ENCODE data around the gene AMFR.

The AMFR gene

DNA sequence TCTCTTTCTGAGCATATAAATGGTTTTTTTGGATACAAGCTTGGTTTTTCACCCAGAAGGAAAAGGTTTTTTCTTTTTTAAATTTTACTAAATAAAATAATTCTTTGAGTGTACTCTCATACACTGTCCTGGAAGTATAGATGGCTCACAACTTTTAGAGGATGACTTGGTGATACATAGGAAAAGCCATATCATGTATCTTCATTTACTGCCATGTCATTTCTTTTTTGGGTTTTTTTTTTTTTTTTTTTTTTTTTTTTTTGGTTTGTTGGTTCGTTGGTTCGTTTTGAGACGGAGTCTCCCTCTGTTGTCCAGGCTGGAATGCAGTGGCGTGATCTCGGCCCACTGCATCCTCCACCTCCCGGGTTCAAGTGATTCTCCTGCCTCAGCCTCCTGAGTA is 37.8 kb upstream of the AMFR start:
- TF ChIP-seq, protein P1, sequence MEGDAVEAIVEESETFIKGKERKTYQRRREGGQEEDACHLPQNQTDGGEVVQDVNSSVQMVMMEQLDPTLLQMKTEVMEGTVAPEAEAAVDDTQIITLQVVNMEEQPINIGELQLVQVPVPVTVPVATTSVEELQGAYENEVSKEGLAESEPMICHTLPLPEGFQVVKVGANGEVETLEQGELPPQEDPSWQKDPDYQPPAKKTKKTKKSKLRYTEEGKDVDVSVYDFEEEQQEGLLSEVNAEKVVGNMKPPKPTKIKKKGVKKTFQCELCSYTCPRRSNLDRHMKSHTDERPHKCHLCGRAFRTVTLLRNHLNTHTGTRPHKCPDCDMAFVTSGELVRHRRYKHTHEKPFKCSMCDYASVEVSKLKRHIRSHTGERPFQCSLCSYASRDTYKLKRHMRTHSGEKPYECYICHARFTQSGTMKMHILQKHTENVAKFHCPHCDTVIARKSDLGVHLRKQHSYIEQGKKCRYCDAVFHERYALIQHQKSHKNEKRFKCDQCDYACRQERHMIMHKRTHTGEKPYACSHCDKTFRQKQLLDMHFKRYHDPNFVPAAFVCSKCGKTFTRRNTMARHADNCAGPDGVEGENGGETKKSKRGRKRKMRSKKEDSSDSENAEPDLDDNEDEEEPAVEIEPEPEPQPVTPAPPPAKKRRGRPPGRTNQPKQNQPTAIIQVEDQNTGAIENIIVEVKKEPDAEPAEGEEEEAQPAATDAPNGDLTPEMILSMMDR (IDR thresholded peaks at IDR 0.05; ENCODE audit: low read depth, low read length), result no peak
- no peak overlapping the region for H3K4me3 ChIP-seq (ENCODE audit: low read depth, low read length)
- DNase-seq (ENCODE audit: low read depth, low spot score), result no peak
- in situ Hi-C loops (cut with HindIII; ENCODE audit: low sequenced_read_pairs), result no loop called here

DNA sequence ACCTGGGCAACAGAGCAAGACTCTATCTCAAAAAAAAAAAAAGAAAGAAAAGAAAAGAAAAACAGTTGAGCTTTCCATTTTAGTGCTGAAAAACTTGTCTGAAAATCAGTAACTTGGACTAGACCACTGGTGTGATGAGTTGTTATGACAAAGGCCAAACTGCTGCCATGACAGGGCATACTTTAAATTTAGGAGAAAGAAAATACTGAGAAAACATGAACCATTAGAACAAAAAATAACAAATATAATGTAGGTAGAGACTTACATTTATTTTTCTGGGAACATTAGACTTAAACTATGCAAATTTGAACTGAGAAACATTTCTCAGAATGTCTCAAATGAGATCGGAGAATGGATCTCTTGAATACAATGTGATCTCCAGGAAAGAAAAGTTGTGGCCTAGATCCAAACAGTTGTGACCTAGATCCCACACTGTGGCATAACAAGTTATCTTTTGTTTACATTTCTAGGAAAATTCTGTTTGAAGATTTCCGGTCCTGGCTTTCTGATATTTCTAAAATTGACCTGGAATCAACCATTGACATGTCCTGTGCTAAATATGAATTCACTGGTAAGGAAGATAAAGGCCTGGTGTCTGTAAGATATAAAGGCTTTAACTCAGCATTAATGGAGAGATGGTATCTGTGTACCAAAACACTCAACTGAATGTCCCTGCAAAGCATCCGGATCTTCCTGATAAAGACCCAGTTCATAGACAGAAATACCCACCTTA is 36.9 kb upstream of the AMFR start:
- H3K4me3 ChIP-seq (ENCODE audit: low read depth, low read length), result no peak overlapping the region
- DNase-seq (ENCODE audit: low read depth, low spot score), result no peak
- in situ Hi-C loops (cut with HindIII; ENCODE audit: low sequenced_read_pairs), result no loop called here
- TF ChIP-seq, protein P1 (IDR thresholded peaks at IDR 0.05; ENCODE audit: low read depth, low read length), result no peak

DNA sequence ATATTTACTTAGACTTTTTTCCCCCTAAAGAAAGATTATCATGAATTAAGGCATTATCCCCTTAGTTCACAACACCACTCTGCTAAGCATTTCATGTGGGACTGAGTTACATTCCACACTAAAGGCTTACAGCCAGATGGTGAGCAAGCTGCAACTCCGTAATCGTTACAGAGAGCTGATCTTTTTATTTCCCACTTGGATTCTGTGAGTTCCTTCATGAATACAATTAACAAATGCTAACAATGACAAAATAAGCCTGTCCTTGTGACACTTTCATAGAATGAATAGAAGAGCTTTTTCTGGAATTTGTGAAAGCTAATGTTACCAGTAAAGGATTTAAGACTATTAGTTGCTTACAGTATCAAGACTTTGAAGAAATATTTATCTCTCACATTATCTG is 34.8 kb upstream of the AMFR start:
- in situ Hi-C loops (cut with HindIII; ENCODE audit: low sequenced_read_pairs), result no loop called here
- DNase-seq (ENCODE audit: low read depth, low spot score), result no peak
- TF ChIP-seq, protein P1 (IDR thresholded peaks at IDR 0.05; ENCODE audit: low read depth, low read length), result no peak

DNA sequence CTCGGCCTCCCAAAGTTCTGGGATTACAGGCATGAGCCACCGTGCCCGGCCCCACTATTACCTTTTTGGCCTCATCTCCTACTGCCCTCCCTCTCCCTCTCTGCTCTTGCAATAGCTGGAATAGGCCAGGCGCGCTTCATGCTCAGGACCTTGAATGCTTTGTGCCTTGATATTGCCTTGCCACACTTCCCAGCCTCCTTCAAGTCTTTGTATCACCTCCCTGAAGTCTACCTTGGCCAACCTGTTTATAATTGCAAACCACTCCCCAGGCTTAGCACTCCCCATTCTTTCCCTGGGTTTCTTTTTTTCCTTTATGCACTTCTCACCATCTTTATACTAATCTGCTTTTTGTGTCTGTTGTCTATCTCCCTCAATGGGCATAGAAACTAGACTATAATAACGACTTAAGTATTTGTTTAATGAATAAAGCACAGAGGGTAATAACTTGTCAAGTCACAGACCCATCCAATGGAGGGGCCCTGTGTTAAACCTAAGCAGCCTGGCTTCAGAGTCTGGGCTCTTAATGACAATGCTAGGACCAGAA is 32.7 kb upstream of the AMFR start:
- H3K4me3 ChIP-seq (ENCODE audit: low read depth, low read length), result no peak overlapping the region
- DNase-seq (ENCODE audit: low read depth, low spot score), result no peak
- TF ChIP-seq, protein P1 (IDR thresholded peaks at IDR 0.05; ENCODE audit: low read depth, low read length), result no peak
- in situ Hi-C loops (cut with HindIII; ENCODE audit: low sequenced_read_pairs), result no loop called here

More for the DNA sequence above, 34.8 kb upstream of the AMFR start:
- H3K4me3 ChIP-seq (ENCODE audit: low read depth, low read length), result no peak overlapping the region

- peak overlapping the region; percentile 97 for H3K4me3 ChIP-seq (ENCODE audit: low read depth, low read length)
- in situ Hi-C loops (cut with HindIII; ENCODE audit: low sequenced_read_pairs), result no loop called here
- TF ChIP-seq, protein P1 (IDR thresholded peaks at IDR 0.05; ENCODE audit: low read depth, low read length), result no peak
- DNase-seq (ENCODE audit: low read depth, low spot score), result peak; percentile 41
Observed at GRCh38 chr16:56451753-56452689, 26.7 kb upstream of the AMFR start.

- in situ Hi-C loops (cut with HindIII; ENCODE audit: low sequenced_read_pairs), result no loop called here
- DNase-seq (ENCODE audit: low read depth, low spot score), result peak; percentile 98
- H3K4me3 ChIP-seq (ENCODE audit: low read depth, low read length), result peak within 1 kb of the TSS; percentile 97
- TF ChIP-seq, protein P1 (IDR thresholded peaks at IDR 0.05; ENCODE audit: low read depth, low read length), result no peak
Observed at GRCh38 chr16:56450986-56451752, 25.8 kb upstream of the AMFR start, which contains the start of the genes NUDT21 and OGFOD1. NUDT21 (minus strand) TSS chr16:56451332; CDS start chr16:56451202, 130 bp downstream. OGFOD1 (plus strand) TSS chr16:56451554; CDS start chr16:56451613, 59 bp downstream.
